Fibroblast of skin of right quadriceps (primary cell): ENCODE measurements around the gene PCBP2.

Source experiments
- DNase-seq: peaks from one replicate; pipeline ENCODE4 v3.0.0-alpha.2; 2013

The PCBP2 gene

GRCh38 chr12:53495903-53496751 is 44.2 kb downstream of the PCBP2 start:
- DNase-seq: peak; percentile 66

GRCh38 chr12:53496752-53497032 is 44.8 kb downstream of the PCBP2 start:
- no peak for DNase-seq

GRCh38 chr12:53497461-53497860 is 45.6 kb downstream of the PCBP2 start:
- no peak for DNase-seq

GRCh38 chr12:53498235-53498630 is 46.3 kb downstream of the PCBP2 start:
- no peak for DNase-seq

- peak; percentile 51 for DNase-seq
Measured at GRCh38 chr12:53499266-53500141, 47.6 kb downstream of the PCBP2 start, which contains the start of gene MAP3K12. Gene MAP3K12 (minus strand): TSS chr12:53499458. CDS start chr12:53487391, 12,067 bp downstream.

- DNase-seq: peak; percentile 65
Measured at GRCh38 chr12:53500142-53500775, 48.4 kb downstream of the PCBP2 start.

GRCh38 chr12:53500776-53501614 is 49.1 kb downstream of the PCBP2 start, which contains the start of gene TARBP2:
Gene TARBP2 (plus strand): TSS chr12:53501283. CDS start chr12:53501409, 126 bp downstream.
- peak; percentile 100 for DNase-seq

- no peak for DNase-seq
Measured at GRCh38 chr12:53501615-53502181, 49.8 kb downstream of the PCBP2 start.

GRCh38 chr12:53502331-53502730 is 50.4 kb downstream of the PCBP2 start:
- DNase-seq: no peak

GRCh38 chr12:53502983-53503728 is 51.3 kb downstream of the PCBP2 start:
- DNase-seq: no peak

GRCh38 chr12:53504004-53504920 is 52.4 kb downstream of the PCBP2 start:
- DNase-seq: no peak

- DNase-seq: no peak
Measured at GRCh38 chr12:53505086-53505485, 53.2 kb downstream of the PCBP2 start.

- DNase-seq: no peak
Measured at GRCh38 chr12:53505555-53506449, 53.9 kb downstream of the PCBP2 start.

GRCh38 chr12:53506450-53506785 is 54.5 kb downstream of the PCBP2 start:
- DNase-seq: no peak

GRCh38 chr12:53506881-53507602 is 55.1 kb downstream of the PCBP2 start, which contains the start of gene NPFF:
Gene NPFF (minus strand): TSS chr12:53507484. CDS start chr12:53507474, 10 bp downstream.
- no peak for DNase-seq

GRCh38 chr12:53507603-53507885 is 55.6 kb downstream of the PCBP2 start:
- no peak for DNase-seq

GRCh38 chr12:53508534-53509170 is 56.8 kb downstream of the PCBP2 start:
- peak; percentile 72 for DNase-seq

GRCh38 chr12:53510181-53510812 is 58.4 kb downstream of the PCBP2 start:
- DNase-seq: no peak
